Activated T-cell treated with anti-CD3 and anti-CD28 coated beads for 1 hour (primary cell): ENCODE data around the gene NFATC1.
A peak's percentile ranks its signal among the peaks of the same experiment; 100 is the strongest.
"Not testable (repeated sequence)": the region's sequence is repeated elsewhere in the genome, so short reads cannot be mapped to it uniquely, and the experiment has no call there.

ENCODE experiments used
- DNase-seq: peaks from one replicate; pipeline ENCODE4 v3.0.0-alpha.2; 2020; ENCODE audit warnings: low read depth

The NFATC1 gene

DNA sequence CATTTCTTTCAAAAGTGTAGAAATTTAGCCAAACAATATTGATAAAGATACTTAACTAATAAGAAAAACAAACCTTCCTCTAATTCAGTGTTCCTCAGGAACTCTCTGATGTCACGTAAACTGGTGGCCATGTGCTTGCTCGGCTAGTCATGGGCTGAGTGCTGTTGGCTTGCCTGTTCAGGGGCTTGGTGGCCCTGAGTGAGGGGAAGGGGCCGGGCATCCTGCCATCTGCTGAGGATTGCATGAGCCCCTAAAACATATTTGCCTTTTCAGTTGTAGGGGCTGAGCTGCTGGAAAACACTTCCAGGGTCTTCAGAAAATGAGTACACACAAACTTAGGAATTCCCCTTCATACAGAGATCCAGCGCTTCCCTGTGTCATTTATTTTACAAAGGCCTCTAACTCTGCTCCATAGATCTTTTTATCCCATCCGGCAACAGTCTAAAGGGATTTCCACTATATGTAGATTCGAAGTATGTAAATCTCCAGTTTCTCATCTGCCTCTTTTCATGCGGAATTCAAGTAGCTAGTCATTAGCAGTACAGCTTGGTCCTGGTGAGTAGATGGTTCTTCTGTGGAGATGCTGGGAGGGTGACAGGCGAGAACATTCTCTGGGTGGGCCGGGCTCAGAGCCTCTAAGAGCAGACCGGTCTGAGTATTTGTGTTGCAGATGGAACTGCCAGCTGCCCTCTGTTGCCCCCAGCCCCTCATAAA is 20.1 kb upstream of the NFATC1 start:
- DNase-seq: no peak

- not testable (repeated sequence) for DNase-seq
These were observed 19.1 kb upstream of the NFATC1 start for GRCh38 chr18:79376661-79377060.

DNA sequence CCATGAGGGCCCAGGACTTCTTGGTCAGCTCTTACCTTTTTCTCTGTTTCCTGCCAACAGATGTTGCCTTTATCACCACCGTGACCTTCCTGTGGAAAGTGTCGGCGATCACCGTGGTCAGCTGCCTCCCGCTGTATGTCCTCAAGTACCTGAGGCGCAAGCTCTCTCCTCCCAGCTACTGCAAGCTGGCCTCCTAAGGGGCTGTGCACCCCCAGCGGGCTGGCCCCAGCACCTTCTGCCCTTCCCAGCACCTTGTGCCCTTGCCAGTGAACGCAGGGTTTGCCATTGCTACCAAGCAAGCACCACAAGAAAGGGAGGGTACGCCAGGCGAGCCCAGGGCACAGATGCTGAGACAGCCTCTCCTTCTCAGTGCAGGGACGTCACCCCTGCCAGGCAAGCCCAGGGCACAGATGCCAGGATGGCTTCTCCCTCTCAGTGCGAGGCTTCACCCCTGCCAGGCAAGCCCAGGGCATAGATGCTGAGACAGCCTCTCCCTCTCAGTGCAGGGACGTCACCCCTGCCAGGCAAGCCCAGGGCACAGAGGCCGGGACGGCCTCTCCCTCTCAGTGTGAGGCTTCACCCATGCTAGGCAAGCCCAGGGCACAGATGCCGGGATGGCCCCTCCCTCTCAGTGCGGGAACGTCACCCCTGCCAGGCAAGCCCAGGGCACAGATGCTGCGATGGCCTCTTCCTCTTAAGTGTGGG is 18.4 kb upstream of the NFATC1 start:
- DNase-seq: no peak

DNA sequence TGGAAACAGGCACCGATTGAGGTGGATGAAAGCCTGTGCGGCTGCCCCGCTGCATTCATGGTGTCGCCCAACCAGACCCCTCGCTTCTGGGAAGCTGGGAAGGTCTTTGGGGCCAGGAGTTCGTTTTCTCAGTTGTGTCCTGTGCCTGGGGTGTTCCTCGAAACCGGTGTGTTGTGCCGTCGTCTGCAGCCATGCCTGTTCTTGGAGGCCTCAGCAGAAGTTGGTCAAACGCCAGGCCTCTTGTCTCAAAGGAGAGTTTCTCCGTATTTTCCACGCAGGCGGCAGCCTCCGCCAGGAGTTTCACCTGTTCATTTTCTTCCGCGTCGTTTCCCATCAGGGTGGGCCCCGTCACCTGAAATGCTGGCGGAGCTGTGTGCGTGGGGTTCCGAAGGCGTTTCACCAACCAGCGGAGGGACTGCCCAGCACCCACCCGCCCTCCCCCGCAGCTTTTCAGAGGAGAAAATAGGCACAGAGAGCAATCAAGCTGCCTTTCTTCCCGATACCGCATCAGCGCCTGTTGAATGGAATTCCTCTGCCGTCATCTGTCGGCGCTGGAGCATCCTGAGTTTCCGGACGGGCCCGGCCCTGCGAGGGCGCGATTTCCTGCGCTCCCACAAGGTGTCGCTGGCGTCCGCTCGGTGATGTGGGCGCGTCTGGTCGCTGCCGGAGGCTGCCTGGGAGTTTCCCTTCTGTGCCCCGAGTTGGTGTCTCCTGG is 17.0 kb upstream of the NFATC1 start:
- peak; percentile 74 for DNase-seq

- DNase-seq: no peak
These were observed 16.4 kb upstream of the NFATC1 start for GRCh38 chr18:79379251-79379905.

DNA sequence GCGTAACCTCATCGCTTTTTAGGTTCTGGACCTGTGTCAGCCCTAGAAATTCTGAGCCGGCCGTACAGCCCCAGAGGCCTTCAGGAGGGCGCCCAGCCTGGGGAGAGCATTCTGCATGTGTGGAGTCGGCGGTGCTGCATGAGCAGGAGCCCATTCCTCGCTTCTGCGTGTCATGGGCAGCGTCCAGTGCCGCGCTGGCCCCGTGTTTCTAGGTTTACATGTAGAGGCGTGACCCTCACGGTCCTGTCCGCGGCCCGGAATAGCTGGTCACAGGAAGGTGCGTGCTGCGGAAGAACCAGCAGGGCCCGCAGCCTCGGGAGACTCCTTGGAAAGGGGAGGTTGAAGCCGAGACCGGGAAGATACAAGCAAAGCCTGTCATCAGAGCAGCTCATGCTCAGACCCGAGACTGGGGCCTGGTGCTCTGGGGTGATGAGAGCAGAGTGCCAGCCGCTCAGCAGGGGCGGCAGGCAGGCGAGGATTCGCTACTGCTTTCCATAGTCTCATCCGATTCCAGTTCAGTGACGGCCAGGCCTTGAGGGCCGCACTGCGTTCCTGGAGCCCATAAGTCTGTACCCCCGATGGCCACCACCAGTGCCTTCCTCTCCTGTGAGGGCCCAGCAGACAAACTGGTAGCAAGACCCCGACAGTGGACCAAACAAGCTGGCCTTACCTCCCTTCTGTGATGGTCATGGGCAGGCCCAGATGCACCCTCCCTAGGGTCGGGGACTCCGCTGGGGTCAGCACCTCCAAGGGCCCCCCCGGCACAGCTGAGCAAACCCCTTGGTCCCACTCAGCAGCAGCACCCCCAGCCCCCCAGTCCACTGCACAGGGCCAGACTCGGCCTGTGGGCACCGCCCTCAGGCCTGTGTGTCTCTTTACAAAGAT is 15.6 kb upstream of the NFATC1 start:
- no peak for DNase-seq

DNA sequence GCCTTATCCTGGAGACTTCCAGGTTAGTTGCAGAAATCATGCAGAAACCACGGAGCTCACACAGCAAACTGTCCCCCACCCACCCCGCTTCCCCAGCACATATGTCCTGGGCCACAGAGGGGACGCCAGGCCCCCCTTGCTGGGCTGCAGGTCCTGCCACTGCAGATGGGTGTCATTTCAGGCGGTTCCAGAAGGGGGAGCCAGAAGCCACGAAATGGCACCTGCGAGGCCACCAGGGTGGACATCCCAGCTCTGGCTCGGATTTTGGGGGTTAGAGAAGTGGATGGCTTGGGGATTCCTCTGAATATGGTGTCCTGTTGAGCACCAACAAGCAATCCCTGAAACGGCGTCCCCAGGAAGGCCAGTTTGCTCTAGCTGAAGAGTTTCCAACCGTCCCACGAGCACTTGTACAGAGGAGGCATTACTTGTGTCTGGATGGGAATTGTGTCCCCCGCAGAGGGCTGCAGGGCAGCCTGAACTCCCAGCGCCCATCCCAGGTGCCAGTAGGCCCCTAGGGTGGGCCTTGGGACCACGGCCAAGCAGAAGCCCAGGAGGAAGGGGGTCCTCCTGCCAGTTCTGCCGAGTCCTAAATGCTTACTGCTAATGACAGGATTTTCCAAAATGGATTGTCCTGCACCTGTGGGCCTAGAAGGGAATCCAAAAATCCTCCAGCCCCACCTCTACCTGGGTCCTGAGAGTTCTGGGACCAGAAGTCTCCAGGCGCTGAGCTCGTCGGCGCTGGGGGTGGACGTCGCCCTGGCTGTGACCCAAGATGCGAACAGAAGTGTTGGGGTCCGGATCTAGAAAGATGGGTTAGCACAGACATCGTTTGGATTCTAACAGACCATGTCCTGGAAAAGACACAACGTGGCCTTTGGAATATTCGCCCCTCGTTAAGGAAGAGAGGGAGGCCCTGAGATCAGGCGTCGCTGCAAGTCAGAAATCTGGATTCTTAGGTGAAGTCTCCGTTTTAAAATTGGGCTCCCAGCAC is 14.6 kb upstream of the NFATC1 start:
- DNase-seq: peak; percentile 64

DNA sequence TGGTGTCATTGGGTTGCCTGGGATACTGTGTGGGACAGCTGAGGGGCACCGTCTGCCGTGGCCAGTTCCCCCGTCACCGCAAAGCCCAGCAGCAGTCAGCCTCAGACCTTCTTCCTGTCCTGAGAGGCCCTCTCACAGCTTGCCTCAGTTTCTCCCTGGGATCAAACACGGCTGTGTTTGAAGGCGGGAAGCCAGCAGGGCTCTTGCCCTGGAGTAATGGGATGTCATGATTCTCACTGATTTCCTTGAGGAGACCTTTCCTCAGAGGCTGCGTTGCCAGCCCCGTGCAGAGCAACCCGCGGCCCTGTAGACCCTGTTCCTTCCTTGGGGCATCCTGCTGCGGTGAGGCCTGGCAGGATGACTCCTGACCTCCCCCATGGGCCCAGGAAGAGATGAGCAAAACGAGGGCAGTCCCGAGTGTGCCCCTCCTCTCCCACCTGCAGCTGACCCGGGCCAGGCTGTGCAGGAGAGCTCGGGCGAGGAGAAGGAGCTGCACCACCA is 13.9 kb upstream of the NFATC1 start:
- no peak for DNase-seq

DNA sequence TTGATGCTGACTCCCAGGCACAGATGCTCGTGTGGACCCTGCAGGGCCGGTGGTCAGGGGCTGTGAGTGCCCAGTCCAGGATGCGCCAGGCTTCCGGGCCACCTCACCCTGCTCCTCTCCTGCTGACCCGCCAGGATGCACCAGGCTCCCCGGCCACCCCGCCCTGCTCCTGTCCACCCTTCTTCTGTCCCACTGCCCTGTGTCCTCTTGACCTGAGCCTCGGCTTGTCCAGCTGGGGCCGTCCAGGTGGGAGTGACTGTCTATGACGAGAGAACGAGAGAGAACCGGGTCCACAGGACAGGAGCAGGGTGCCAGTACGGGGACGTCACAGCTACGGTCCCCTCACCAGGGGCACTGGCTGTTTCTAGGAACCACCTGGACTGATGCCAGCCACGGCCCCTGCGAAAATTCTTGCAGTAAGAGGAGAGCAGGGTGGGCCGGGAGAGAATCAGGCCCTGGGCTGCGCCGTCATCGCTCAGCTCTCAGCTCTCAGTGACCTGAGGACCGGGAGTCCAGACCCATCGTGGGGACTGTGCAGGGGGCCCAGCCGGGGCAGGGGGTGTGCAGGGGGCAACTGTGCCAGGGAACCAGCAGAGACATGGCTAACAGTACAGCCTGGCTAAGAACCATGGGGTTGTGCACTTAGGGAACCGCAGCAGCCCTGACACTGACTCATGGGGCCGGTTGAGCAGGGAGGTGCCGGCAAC is 12.9 kb upstream of the NFATC1 start:
- DNase-seq: no peak

- DNase-seq: no peak
These were observed 12.2 kb upstream of the NFATC1 start for GRCh38 chr18:79383388-79384056.

GRCh38 chr18:79384151-79384807 is 11.5 kb upstream of the NFATC1 start:
- no peak for DNase-seq

DNA sequence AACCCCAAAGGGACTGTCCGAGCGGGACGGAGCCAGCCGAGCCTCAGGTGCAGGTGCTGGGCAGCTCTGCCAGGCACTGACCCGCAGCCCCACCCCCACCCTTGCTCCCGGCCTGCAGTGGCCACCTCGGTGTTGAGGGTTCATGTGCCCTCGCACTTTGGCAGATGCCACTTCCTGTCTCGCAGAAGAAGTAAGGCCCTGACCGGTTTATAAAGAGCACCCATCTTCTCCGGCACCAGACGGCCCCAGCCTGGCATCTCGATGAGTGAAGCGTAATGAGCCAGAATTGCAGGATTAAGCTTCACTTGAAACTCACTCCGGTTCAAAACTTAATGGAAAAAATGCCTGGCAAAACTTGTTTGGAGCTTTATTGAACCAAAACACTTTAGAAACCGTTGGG is 10.9 kb upstream of the NFATC1 start:
- DNase-seq: no peak

- no peak for DNase-seq
These were observed 10.4 kb upstream of the NFATC1 start for GRCh38 chr18:79385326-79385707.

DNA sequence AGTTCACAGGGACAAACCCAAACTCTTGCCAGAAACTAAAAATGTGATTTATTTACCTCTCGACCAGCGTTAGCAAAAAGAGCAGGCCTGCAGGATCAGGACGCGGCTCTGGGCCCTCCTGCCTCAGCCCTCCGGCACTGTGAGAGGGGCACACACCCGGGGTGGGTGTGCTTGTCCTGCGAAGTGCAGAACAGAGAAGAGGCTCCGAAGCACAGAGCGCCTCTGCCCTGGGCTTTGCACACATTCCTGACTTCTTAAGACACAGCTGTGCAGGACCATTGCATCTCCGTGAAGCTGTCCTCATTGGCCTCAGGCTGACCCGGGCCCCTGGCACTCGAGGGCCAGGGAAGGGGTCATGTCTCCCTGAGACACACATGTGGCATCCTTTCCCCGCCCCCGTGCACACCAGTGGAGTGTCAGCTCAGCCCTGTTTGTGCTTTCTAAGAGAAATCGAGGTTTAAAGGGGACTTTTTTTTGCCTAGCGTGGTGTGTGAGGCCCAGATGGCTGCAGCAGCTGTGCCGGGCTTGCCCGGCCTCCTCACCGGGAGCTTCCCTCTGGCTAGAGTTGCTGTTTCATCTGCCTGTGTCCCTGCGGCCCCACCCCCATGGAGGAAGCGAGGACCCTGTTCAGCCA is 9.9 kb upstream of the NFATC1 start:
- no peak for DNase-seq

- DNase-seq: no peak
These were observed 9.2 kb upstream of the NFATC1 start for GRCh38 chr18:79386547-79386946.

DNA sequence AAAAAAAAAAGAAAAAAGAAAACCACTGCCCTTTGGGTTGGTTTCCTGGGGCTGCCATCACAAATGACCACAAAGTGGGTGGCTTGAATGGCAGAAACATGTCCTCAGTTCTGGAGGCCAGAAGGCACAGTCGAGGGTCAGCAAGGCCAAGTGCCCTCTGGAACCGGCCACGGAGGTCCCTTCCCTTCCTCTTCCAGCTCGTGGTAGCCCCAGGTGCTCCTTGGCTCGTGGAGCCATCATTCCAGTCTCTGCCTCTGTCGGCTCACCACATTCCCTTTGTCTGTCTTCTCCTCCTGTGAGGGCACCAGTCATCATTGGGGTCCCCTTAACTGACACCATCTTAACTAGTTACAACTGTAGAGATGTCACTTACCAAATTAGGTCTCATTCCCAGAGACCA is 8.5 kb upstream of the NFATC1 start:
- DNase-seq: no peak

- DNase-seq: no peak
These were observed 8.1 kb upstream of the NFATC1 start for GRCh38 chr18:79387615-79388014.

GRCh38 chr18:79388043-79388442 is 7.7 kb upstream of the NFATC1 start:
- DNase-seq: no peak
